ENCODE results near the gene SKP2. TPM values are rescaled to one million over a fixed set of nuclear protein-coding genes. Genes with fewer than 3 reads are reported as not detected.

The SKP2 gene
- total and polyA plus RNA-seq, 8 donors, result 2.4 to 25.7 (median 11.8) TPM

DNA sequence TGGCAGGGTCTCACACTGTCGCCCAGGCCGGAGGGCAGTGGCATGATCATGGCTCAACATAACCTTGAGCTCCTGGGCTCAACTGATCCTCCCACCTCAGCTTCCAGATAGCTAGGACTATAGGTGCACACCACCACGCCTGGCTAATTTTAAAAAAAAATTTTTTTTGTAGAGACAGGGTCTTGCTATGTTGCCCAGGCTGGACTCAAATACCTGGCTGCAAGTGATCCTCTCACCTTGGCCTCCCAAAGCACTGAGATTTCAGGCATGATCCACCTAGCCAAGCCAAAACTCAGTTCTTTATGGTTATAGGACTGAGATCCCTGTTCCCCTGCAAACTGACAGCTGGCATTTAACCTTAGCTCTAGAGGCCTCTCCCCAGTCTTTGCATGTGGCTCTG is 5.5 kb upstream of the SKP2 start:
- Histone ChIP-seq H3K9me3 (no peaks in the 10 kb centered on the region), H3K4me3 (no peak overlapping the region), H3K4me1 (peaks cover 0 to 32% (median 22%) of the 10 kb centered on the region in 4 donors), H3K27ac (no peak overlapping the region), H3K36me3 (peaks cover 0 to 17% (median 14%) of the 10 kb centered on the region in 4 donors), H3K27me3 (no peaks in the 10 kb centered on the region)
- DNase-seq, result no peak
- 63 to 82% (median 73%) methylated on average over 3 of the region's 3 CpGs for WGBS, 5 donors
- TF ChIP-seq EP300 (IDR thresholded peaks at IDR 0.05) (no peak), POLR2AphosphoS5 (IDR thresholded peaks at IDR 0.05) (no peak), POLR2A (IDR thresholded peaks at IDR 0.05) (no peak)
- TF ChIP-seq, protein P1, sequence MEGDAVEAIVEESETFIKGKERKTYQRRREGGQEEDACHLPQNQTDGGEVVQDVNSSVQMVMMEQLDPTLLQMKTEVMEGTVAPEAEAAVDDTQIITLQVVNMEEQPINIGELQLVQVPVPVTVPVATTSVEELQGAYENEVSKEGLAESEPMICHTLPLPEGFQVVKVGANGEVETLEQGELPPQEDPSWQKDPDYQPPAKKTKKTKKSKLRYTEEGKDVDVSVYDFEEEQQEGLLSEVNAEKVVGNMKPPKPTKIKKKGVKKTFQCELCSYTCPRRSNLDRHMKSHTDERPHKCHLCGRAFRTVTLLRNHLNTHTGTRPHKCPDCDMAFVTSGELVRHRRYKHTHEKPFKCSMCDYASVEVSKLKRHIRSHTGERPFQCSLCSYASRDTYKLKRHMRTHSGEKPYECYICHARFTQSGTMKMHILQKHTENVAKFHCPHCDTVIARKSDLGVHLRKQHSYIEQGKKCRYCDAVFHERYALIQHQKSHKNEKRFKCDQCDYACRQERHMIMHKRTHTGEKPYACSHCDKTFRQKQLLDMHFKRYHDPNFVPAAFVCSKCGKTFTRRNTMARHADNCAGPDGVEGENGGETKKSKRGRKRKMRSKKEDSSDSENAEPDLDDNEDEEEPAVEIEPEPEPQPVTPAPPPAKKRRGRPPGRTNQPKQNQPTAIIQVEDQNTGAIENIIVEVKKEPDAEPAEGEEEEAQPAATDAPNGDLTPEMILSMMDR (IDR thresholded peaks at IDR 0.05), result no peak
- intact Hi-C loops (cut with DNase I; ENCODE audit: low total_unique reads), result no loop called here

DNA sequence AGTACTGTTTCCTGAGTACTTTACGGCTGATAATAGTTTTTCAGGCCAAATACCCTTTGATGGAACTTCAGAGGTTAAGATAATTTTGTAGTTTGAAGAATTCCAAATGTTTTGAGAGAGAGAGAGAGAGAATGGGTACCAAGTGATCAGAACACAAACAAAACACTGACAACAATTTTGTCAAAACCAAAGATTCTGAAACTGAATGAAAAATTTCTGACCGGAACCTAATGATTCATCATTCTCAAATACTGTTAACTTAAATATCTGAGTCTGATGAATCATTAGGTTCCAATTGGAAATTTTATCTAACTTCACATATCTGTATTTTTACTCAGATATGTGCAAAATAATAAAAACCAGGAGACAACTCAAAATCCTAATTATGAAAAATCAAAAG is 4.2 kb upstream of the SKP2 start:
- Histone ChIP-seq H3K27me3 (no peaks in the 10 kb centered on the region), H3K4me3 (no peak overlapping the region), H3K4me1 (peaks cover 3 to 37% (median 27%) of the 10 kb centered on the region in 4 donors), H3K36me3 (peaks cover 0 to 4% (median 3%) of the 10 kb centered on the region in 4 donors), H3K9me3 (no peaks in the 10 kb centered on the region), H3K27ac (no peak overlapping the region)
- intact Hi-C loops (cut with DNase I; ENCODE audit: low total_unique reads), result no loop called here
- no peak for TF ChIP-seq POLR2A (IDR thresholded peaks at IDR 0.05)
- no peak for TF ChIP-seq EP300 (IDR thresholded peaks at IDR 0.05)
- TF ChIP-seq, protein P1 (IDR thresholded peaks at IDR 0.05), result no peak
- DNase-seq, result no peak
- whole genome bisulfite sequencing, 5 donors, result 85 to 91% (median 88%) methylated on average over 2 of the region's 2 CpGs

DNA sequence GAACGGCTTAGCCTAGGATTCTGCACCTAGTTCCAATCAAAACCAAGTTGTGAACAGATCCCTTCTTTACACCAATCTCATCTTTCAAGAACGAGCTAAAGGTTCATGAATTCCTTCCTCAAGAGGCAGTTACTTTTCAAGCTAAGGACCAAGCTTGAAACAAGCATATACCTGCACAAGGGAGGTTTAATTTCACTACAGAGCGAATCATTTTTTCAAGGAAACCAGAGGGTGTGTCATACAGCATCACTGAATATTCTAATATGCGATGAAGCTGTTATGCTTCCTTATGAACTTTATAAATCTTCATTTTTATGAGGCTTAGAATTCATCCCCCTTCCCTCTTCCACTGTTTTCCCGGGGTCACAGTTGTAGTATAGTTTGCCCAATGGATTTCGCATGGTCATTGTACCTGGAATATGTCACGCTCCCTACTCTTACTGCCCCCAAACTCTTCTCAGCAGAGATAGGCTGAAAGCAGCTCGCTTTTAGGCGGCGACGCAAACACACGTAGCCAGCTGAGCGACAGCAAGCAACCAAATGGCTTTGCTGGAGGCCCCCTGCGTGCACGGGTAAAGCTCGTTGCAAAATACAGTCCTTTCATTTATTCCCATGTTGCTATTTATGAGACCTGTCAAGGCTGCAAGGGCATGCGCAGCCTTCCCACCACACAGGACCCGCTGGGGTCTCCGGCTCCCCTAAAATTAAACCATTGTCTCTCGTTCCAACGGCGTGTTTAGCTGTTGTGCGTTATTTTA is 1.1 kb upstream of the SKP2 start:
- H3K27ac ChIP-seq, result peak overlapping the region; percentile 84 to 93 (median 91)
- intact Hi-C loops (cut with DNase I; ENCODE audit: low total_unique reads), result no loop called here
- 2 to 4% (median 2%) methylated on average over 23 of the region's 23 CpGs for WGBS, 5 donors

More for the DNA sequence above, 1.1 kb upstream of the SKP2 start:
- H3K4me3 ChIP-seq, result peak overlapping the region; percentile 84 to 91 (median 88)
- H3K36me3 ChIP-seq, result peaks cover 0 to 12% (median 10%) of the 10 kb centered on the region in 4 donors
- peaks cover 16 to 66% (median 43%) of the 10 kb centered on the region in 4 donors for H3K4me1 ChIP-seq
- H3K27me3 ChIP-seq, result no peaks in the 10 kb centered on the region
- DNase-seq, result peak; percentile 36 to 79
- no peaks in the 10 kb centered on the region for H3K9me3 ChIP-seq
- TF ChIP-seq POLR2A (IDR thresholded peaks at IDR 0.05), result no peak
- TF ChIP-seq, protein P1 (IDR thresholded peaks at IDR 0.05), result no peak
- TF ChIP-seq POLR2AphosphoS5 (IDR thresholded peaks at IDR 0.05), result no peak
- TF ChIP-seq EP300 (IDR thresholded peaks at IDR 0.05), result no peak
